Transverse colon (tissue), 4 donors: ENCODE results near the gene LRBA.

Experiments used
- CTCF ChIP-seq, 5 experiments: fragments of 200-600 bp in 3 of 5; fragments of 450-650 bp in 2 of 5; sonication (generic) in 3 of 5; IDR thresholded peaks; 1 replicate in 2 of 5; 2 replicates in 3 of 5; pipeline ENCODE4 v1.5.1; 2016 to 2017; ENCODE audit warnings: antibody characterized with exemption in 5 of 5, inconsistent platforms in 3 of 5, mild to moderate bottlenecking in 2 of 5, moderate library complexity in 1 of 5
- EP300 ChIP-seq: sonication (generic); formaldehyde crosslinking; IDR thresholded peaks from one replicate; pipeline ENCODE4 v1.6.1; 2017; ENCODE audit warnings: antibody characterized with exemption, low read depth
- POLR2A ChIP-seq: fragments of 450-650 bp; IDR thresholded peaks from one replicate; pipeline ENCODE4 v1.6.1; 2016; ENCODE audit warnings: antibody characterized with exemption, mild to moderate bottlenecking, moderate library complexity
- POLR2AphosphoS5 ChIP-seq, 3 donors: sonication (generic); formaldehyde crosslinking; IDR thresholded peaks; one replicate each; pipeline ENCODE4 v1.6.1; 2016; ENCODE audit warnings: antibody characterized with exemption in 3 of 3

DNA sequence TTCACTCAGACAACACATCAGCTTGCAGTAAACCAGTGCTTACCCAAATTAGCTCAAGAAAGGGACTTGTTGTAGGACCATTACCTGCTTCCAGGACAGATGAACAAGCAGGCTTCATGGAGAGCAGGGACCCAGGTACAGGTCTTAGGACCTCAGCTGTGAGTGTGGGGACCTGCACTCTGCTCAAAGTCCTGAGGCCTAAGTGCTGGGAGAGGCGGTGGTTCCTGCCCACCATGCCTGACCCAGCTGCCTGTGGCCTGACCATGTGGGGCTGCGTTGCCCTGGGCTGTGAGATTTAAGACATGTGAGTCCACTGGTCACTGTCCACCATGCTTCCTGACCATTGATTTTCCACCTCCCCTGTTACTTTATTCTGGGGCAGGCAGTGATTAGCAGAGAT is 796.6 kb downstream of the LRBA start:
- TF ChIP-seq POLR2A (no peak), CTCF (IDR thresholded peaks at IDR 0.05) (no peak), POLR2AphosphoS5 (IDR thresholded peaks at IDR 0.05) (no peak), EP300 (no peak)
